ENCODE results near the gene GCKR.
"Not testable (repeated sequence)": the region's sequence is repeated elsewhere in the genome, so short reads cannot be mapped to it uniquely, and the experiment has no call there.

Gene GCKR

DNA sequence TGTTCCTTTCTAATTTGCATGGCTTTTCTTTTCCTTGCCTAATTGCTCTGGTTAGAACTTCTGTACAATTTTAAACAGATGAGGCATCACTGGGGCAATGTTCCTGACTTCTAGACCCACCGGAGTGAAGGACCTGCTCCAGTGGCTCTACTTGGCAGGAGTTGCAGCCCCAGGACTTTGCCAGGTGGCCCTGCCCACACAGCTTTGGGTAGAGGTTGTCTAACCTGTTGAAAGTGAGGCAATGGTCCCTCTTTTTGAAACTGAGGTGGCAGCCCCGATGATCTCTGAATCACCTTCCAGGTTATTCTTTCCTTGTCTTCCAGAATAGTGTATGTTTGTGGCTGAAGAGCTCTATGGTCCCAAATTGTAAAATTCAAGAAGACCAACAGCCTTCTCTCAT, 56.3 kb downstream of the GCKR start:
- TF ChIP-seq, protein P1, sequence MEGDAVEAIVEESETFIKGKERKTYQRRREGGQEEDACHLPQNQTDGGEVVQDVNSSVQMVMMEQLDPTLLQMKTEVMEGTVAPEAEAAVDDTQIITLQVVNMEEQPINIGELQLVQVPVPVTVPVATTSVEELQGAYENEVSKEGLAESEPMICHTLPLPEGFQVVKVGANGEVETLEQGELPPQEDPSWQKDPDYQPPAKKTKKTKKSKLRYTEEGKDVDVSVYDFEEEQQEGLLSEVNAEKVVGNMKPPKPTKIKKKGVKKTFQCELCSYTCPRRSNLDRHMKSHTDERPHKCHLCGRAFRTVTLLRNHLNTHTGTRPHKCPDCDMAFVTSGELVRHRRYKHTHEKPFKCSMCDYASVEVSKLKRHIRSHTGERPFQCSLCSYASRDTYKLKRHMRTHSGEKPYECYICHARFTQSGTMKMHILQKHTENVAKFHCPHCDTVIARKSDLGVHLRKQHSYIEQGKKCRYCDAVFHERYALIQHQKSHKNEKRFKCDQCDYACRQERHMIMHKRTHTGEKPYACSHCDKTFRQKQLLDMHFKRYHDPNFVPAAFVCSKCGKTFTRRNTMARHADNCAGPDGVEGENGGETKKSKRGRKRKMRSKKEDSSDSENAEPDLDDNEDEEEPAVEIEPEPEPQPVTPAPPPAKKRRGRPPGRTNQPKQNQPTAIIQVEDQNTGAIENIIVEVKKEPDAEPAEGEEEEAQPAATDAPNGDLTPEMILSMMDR (IDR thresholded peaks at IDR 0.05; ENCODE audit: borderline replicate concordance, insufficient read depth, low read depth, low read length) = no peak
- no peak overlapping the region for H3K4me3 ChIP-seq (ENCODE audit: low read depth, low read length)

DNA sequence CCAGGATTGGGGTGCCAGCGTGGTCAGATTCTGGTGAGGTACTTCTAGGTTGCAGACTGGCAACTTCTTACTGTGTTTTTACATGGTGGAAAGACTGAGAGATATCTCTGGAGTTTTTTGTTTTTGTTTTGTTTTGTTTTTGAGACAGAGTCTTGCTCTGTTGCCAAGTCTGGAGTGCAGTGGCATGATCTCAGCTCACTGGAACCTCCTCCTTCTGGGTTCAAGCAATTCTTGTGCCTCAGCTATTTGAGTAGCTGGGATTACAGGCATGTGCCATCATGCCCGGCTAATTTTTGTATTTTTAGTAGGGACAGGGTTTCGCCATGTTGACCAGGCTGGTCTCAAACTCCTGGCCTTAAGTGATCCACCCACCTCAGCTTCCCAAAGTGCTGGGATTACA, 57.8 kb downstream of the GCKR start:
- H3K4me3 ChIP-seq (ENCODE audit: low read depth, low read length) = not testable (repeated sequence)

DNA sequence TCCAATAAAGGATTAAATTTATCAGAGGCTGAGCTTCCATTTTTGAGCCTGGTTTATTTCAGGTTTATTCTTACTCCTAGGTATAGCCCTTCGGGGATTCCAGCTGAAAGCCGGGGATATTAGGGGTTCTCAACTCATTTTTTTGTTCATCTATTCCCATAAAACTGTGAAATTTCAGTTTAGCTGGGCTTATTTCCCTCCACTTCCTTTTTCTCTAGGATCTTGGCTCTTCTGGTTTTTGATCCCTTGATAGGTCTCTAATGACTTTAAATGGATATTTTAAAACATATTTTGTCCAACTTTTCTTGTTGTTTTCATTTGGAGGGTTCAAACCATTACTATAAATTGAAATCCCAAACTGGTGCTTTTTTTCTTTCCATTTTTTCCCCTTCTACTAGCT, 62.6 kb downstream of the GCKR start:
- no peak overlapping the region for H3K4me3 ChIP-seq (ENCODE audit: low read depth, low read length)
- TF ChIP-seq, protein P1 (IDR thresholded peaks at IDR 0.05; ENCODE audit: borderline replicate concordance, insufficient read depth, low read depth, low read length) = no peak

DNA sequence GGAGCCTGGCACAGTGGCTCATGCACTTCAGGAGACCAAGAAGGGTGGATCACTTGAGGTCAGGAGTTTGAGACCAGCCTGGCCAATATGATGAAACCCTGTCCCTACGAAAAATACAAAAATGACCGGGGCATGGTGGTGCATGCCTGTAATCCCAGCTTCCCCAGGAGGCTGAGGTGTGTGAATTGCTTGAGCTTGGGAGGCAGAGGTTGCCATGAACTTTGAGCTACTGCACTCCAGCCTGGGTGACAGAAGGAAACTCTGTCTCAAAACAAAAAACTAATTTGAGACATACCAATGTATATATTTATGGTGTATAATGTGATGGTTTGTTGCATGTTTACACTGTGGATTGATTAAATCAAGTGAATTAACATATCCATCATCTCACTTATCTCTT, 64.4 kb downstream of the GCKR start:
- H3K4me3 ChIP-seq (ENCODE audit: low read depth, low read length) = no peak overlapping the region
- TF ChIP-seq, protein P1 (IDR thresholded peaks at IDR 0.05; ENCODE audit: borderline replicate concordance, insufficient read depth, low read depth, low read length) = no peak

DNA sequence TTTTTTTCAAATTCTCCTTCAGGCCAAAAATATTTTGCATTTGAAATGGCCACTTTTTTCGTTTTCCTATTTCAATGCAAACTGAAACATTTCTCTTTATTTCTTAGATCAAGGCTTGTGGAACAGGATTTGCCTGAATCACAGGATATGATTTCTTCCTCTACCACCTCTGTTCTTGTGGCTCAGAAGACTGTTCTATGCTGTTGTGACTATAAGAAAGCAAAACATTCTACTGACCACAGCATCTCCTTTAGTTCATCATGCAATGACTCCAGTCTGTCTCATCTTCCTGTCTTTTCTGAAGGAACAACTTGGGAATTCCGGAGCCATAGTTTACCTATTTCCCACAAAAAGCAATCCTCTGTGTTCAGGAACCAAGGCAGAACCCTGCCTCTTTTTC, 70.0 kb downstream of the GCKR start:
- TF ChIP-seq, protein P1 (IDR thresholded peaks at IDR 0.05; ENCODE audit: borderline replicate concordance, insufficient read depth, low read depth, low read length) = no peak

DNA sequence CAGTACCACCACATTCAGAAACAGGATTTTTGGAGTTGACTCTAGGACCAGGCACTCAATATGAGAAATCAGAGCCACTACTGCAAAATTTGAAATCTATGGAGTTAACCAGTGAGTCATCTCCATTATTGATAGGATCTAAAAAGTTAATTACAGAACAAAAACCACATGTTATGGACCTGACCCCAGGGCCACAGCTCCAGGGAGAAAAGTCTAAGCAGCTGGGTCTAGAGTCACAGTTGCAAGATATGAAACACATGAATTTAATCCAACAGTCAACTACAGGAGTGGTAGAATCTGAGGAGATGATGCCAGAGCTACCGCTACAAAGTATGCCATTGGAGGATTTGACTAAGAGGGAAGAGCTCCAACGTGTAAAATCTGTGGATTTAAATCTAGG, 72.8 kb downstream of the GCKR start:
- H3K4me3 ChIP-seq (ENCODE audit: low read depth, low read length) = no peak overlapping the region
- TF ChIP-seq, protein P1 (IDR thresholded peaks at IDR 0.05; ENCODE audit: borderline replicate concordance, insufficient read depth, low read depth, low read length) = no peak

More for the DNA sequence above, 70.0 kb downstream of the GCKR start:
- no peak overlapping the region for H3K4me3 ChIP-seq (ENCODE audit: low read depth, low read length)

DNA sequence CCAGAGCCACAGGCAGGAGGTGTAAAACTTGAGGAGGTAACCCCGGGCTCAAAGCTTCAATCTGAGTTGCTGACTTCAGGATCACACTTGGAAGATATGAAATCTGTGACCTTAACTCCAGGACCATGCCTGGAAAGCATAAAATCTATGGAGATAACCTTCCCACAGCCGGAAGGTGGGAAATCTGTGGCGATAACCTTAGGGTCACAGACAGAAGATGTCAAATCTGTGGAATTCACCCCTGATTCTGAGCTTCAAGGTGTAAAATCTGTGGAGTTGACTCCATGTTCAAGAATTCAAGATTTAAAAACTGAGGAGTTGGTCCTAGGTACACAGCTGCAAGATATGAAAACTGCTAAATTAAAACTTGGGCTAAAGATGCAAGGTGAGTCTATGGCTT, 74.6 kb downstream of the GCKR start:
- TF ChIP-seq, protein P1 (IDR thresholded peaks at IDR 0.05; ENCODE audit: borderline replicate concordance, insufficient read depth, low read depth, low read length) = no peak
- H3K4me3 ChIP-seq (ENCODE audit: low read depth, low read length) = no peak overlapping the region

DNA sequence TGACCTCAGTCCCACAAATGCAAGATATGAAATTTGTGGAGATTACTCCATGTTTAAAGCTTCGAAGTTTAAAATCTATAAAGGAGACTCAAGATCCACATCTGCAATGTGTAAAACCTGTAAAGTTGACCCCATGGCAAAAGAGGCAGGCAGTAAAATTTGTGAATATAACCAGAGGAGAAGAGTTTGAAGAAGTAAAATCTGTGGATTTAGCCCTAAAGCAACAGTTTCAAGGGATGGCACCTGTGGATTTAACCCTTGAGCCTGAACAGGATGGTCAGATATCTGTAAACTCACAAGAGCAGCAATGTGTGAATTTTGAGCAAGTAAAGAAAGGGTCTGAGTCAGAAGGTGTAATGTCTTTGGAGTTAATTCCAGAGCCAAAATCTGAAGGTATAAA, 75.0 kb downstream of the GCKR start:
- TF ChIP-seq, protein P1 (IDR thresholded peaks at IDR 0.05; ENCODE audit: borderline replicate concordance, insufficient read depth, low read depth, low read length) = no peak

More for the DNA sequence above, 75.0 kb downstream of the GCKR start:
- no peak overlapping the region for H3K4me3 ChIP-seq (ENCODE audit: low read depth, low read length)

All from GM12875 (cell line).